Vein endothelial cell (primary cell): ENCODE measurements around the gene GOLGA3. TPM values are rescaled to one million over a fixed set of nuclear protein-coding genes. Genes with fewer than 3 reads are reported as not detected.

Experiments used
- small RNA-seq: library from RNA; depleted of rRNA; stranded (forward); fragments of <200 nt; gene quantifications from one replicate; pipeline ENCODE3, GENCODE V24; 2012
- total RNA-seq: library from RNA; depleted of rRNA; stranded (reverse); fragments of >200 nt; gene quantifications from 2 replicates; pipeline ENCODE4 v1.2.3, GENCODE V29; 2012

The GOLGA3 gene
- 93.4 and 100 TPM in 2 replicates for total RNA-seq

GRCh38 chr12:132828706-132829534, at the start of gene GOLGA3:
GOLGA3 (minus strand) TSS chr12:132828869; CDS start chr12:132822128, 6,741 bp downstream.

GRCh38 chr12:132761032-132761920, 67.4 kb downstream of the GOLGA3 start, which contains the start of gene ANKLE2:
ANKLE2 (minus strand) TSS chr12:132761832; CDS start chr12:132761798, 34 bp downstream.

Small RNA genes lying within 50 kb of the gene (small RNA-seq; reads per million reads assigned to genes)
- gene RNA5SP379: 0.08 reads per million

Other genes with a start within 250 kb of the GOLGA3 start
- gene LRCOL1, start 218.3 kb downstream of the GOLGA3 start, total RNA-seq: 0.19 TPM in 1 of 2 replicates, not detected in the other
- not detected in 2 replicates for gene P2RX2, start 210.1 kb downstream of the GOLGA3 start, total RNA-seq
- gene POLE, start 141.5 kb downstream of the GOLGA3 start, total RNA-seq: 26.5 and 37.3 TPM in 2 replicates
- gene PXMP2, start 141.3 kb downstream of the GOLGA3 start, total RNA-seq: 11.4 and 17.0 TPM in 2 replicates
- gene PGAM5, start 118.0 kb downstream of the GOLGA3 start, total RNA-seq: 63.7 and 66.8 TPM in 2 replicates
- gene ANKLE2, start 67.0 kb downstream of the GOLGA3 start, total RNA-seq: 72.5 and 82.3 TPM in 2 replicates
- 50.3 and 59.4 TPM in 2 replicates for gene CHFR, start 58.7 kb upstream of the GOLGA3 start, total RNA-seq
- gene ZNF605, start 127.4 kb upstream of the GOLGA3 start, total RNA-seq: 6.2 and 12.3 TPM in 2 replicates
- 15.7 and 23.2 TPM in 2 replicates for gene ZNF26, start 157.5 kb upstream of the GOLGA3 start, total RNA-seq
- gene ZNF84, start 208.6 kb upstream of the GOLGA3 start, total RNA-seq: 30.4 and 31.4 TPM in 2 replicates